HEK293 (cell line): ENCODE measurements around the gene PKIB.
"Not testable (repeated sequence)": the region's sequence is repeated elsewhere in the genome, so short reads cannot be mapped to it uniquely, and the experiment has no call there.

ENCODE experiments used
- CTCF ChIA-PET: fragments of 350-600 bp; formaldehyde crosslinking; extraction: SDS; loops from one replicate; lab custom pipeline; 2021; ENCODE audit warnings: antibody characterized with exemption; lab: Yijun Ruan, JAX
- POLR2A ChIA-PET: fragments of 300-600 bp; formaldehyde crosslinking; extraction: SDS; loops from one replicate; lab custom pipeline; 2020; ENCODE audit warnings: antibody characterized with exemption, inconsistent platforms; lab: Yijun Ruan, JAX
- H3K27ac ChIP-seq: fragments of 200-500 bp; sonication (Bioruptor generic); 2 replicates; pipeline ENCODE4 v1.5.1; 2014; ENCODE audit warnings: low read depth, low read length, control low read depth, inconsistent platforms; ENCODE audit errors: extremely low read depth
- H3K36me3 ChIP-seq, 2 experiments: fragments of 200-500 bp in 1 of 2; sonication (Bioruptor generic) in 1 of 2; 1 replicate in 1 of 2; 2 replicates in 1 of 2; pipeline ENCODE4 v1.5.1; 2014 to 2017; ENCODE audit warnings: inconsistent platforms in 2 of 2, low read length in 2 of 2; ENCODE audit not compliant: control insufficient read depth in 2 of 2, insufficient read depth in 1 of 2
- H3K4me1 ChIP-seq: fragments of 200-500 bp; sonication (Bioruptor generic); 2 replicates; pipeline ENCODE4 v1.5.1; 2014; ENCODE audit warnings: mild to moderate bottlenecking, low read length, inconsistent platforms; ENCODE audit not compliant: control insufficient read depth, insufficient read depth
- H3K4me3 ChIP-seq: 2 replicates; pipeline ENCODE4 v1.5.1; 2011; ENCODE audit warnings: low read depth, mild to moderate bottlenecking, control low read depth, low read length, moderate library complexity
- H3K9me3 ChIP-seq: fragments of 200-500 bp; sonication (Bioruptor generic); 2 replicates; pipeline ENCODE4 v1.5.1; 2014; ENCODE audit warnings: low read depth, low read length, inconsistent platforms; ENCODE audit not compliant: control insufficient read depth, insufficient read depth
- IKZF3 ChIP-seq: fragments of 450-650 bp; IDR thresholded peaks from 2 replicates; pipeline ENCODE4 v1.5.0; 2018; ENCODE audit warnings: missing biosample characterization, mild to moderate bottlenecking, missing genetic modification characterization, moderate library complexity
- KLF8 ChIP-seq: fragments of 450-650 bp; formaldehyde crosslinking; IDR thresholded peaks from 2 replicates; pipeline ENCODE4 v1.5.1; 2016; ENCODE audit warnings: missing biosample characterization, missing genetic modification characterization
- MEIS1 ChIP-seq: sonication (generic); formaldehyde crosslinking; IDR thresholded peaks from 2 replicates; pipeline ENCODE4 v1.8.1; 2022; ENCODE audit warnings: missing genetic modification reagents, mild to moderate bottlenecking, borderline replicate concordance
- MYNN ChIP-seq: fragments of 450-650 bp; formaldehyde crosslinking; IDR thresholded peaks from 2 replicates; pipeline ENCODE4 v1.5.1; 2016; ENCODE audit warnings: missing biosample characterization, missing genetic modification characterization, borderline replicate concordance
- REPIN1 ChIP-seq: fragments of 450-650 bp; formaldehyde crosslinking; IDR thresholded peaks from 2 replicates; pipeline ENCODE4 v1.5.1; 2017; ENCODE audit warnings: missing biosample characterization, missing genetic modification characterization, low read depth
- ZNF16 ChIP-seq: fragments of 450-650 bp; formaldehyde crosslinking; IDR thresholded peaks from 2 replicates; pipeline ENCODE4 v1.5.1; 2016; ENCODE audit warnings: low read depth, missing biosample characterization, missing genetic modification characterization
- ZNF24 ChIP-seq: fragments of 450-650 bp; formaldehyde crosslinking; IDR thresholded peaks from 2 replicates; pipeline ENCODE4 v1.5.1; 2016; ENCODE audit warnings: missing biosample characterization, missing genetic modification characterization
- ZNF248 ChIP-seq: fragments of 450-650 bp; formaldehyde crosslinking; IDR thresholded peaks from 2 replicates; pipeline ENCODE4 v1.5.1; 2017; ENCODE audit warnings: missing biosample characterization, missing genetic modification characterization
- ZNF626 ChIP-seq: fragments of 450-650 bp; sonication (Bioruptor Pico); formaldehyde crosslinking; IDR thresholded peaks from 2 replicates; pipeline ENCODE4 v1.5.1; 2018; ENCODE audit warnings: missing biosample characterization, missing genetic modification characterization, inconsistent platforms
- ZNF76 ChIP-seq: fragments of 450-650 bp; formaldehyde crosslinking; IDR thresholded peaks from 2 replicates; pipeline ENCODE4; 2016; ENCODE audit warnings: low read depth, missing biosample characterization, missing genetic modification characterization, borderline replicate concordance
- TF ChIP-seq, protein P1 (sequence below): IDR thresholded peaks from 2 replicates; pipeline ENCODE4 v1.6.1; 2011; ENCODE audit warnings: mild to moderate bottlenecking, low read depth, low read length, borderline replicate concordance
- TF ChIP-seq, protein P2 (sequence below): fragments of 450-650 bp; formaldehyde crosslinking; IDR thresholded peaks from 2 replicates; pipeline ENCODE4 v1.5.1; 2016; ENCODE audit warnings: missing biosample characterization, missing genetic modification characterization, low read depth
- TF ChIP-seq, protein P3 (sequence below): fragments of 450-650 bp; formaldehyde crosslinking; IDR thresholded peaks from 2 replicates; pipeline ENCODE4 v1.5.1; 2016; ENCODE audit warnings: missing biosample characterization, missing genetic modification characterization
- TF ChIP-seq, protein P4 (sequence below): fragments of 450-650 bp; formaldehyde crosslinking; IDR thresholded peaks from 2 replicates; pipeline ENCODE4 v1.5.1; 2016; ENCODE audit warnings: missing biosample characterization, missing genetic modification characterization
- TF ChIP-seq, protein P5 (sequence below): fragments of 450-650 bp; IDR thresholded peaks from 2 replicates; pipeline ENCODE4 v1.5.1; 2018; ENCODE audit warnings: missing biosample characterization, mild to moderate bottlenecking, missing genetic modification characterization

The PKIB gene

DNA sequence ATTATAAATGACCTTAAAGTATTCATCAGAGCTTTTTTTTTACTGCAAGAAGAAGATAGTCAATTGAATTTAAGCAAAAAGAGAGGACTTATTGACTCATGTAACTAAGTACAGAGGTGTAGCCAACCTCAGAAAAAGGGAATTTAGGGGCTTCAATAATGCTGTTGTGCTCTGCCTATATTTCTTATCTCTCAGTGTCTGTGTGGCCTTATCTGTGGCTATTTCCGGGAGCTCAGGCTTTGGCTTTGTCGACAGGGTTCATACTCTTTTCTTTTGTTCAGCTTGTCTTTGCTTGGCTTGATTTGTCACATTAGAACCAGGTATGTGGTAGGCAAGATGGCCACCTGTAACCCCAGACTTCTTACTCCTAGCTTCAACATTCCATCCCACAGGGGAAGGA, 130.7 kb downstream of the PKIB start:
- Histone ChIP-seq H3K4me3 (no peak overlapping the region), H3K9me3 (no peaks in the 10 kb centered on the region)
- TF ChIP-seq ZNF76 (no peak), MYNN (tag by site-specific recombination) (no peak), IKZF3 (tag by site-specific recombination) (no peak), ZNF24 (tag by site-specific recombination) (no peak)
- TF ChIP-seq, all 188 proteins: peak for 0
- no peak overlapping the region for H3K27ac ChIP-seq
- no peaks in the 10 kb centered on the region for H3K4me1 ChIP-seq
- ChIA-PET CTCF (interaction anchor here (0.6 to 6.4 kb wide), 3 partner anchors 10 to 1208 kb away, joined by 3 to 44 read pairs (median 21); no protein-coding TSS in a partner anchor), POLR2A (no interaction called here)
- H3K36me3 ChIP-seq, result no peaks in the 10 kb centered on the region

DNA sequence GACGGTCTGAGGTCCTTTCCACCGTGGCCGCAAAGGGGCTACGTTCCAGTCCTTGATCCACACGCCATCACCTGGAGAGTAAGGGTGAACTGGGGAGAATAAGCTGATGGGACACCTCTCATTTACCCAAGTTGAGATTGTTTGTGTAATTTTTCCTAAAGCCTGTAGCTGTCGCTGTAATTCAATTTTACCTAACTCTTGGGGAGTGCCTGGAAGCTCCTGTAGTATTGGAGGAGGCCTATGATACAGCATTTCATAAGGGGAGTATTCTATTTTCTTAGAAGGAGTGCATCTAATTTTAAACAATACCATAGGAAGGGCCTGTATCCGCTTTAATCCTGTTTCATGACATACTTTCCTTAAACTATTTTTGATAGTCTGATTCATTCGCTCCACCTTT, 134.0 kb downstream of the PKIB start:
- POLR2A ChIA-PET, H3K9me3 ChIP-seq, H3K36me3 ChIP-seq, H3K4me1 ChIP-seq, H3K27ac ChIP-seq, H3K4me3 ChIP-seq: not testable (repeated sequence)
- CTCF ChIA-PET, result interaction anchor here (0.6 to 3.3 kb wide), 8 partner anchors 13 to 459 kb away, joined by 3 to 31 read pairs (median 4); no protein-coding TSS in a partner anchor

DNA sequence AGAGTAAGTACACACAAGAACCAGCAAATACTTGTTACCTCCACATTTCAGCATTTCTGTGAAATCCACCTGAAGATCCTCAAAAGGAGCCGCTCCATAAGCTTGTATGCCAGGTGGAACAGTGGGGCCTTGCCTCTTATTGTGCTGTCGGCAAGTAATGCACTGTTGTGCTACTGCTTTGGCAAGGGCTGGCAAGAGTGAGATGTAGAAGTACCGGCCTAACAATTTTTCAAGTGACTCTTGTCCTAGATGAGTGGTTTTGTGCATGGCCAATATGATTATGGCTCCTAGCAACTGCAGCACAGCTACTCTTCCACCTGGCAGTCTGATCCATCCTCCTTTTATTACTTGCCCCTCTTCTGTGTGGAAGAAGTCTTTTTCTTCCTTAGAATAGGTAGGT, 134.7 kb downstream of the PKIB start:
- H3K4me1 ChIP-seq, H3K4me3 ChIP-seq, POLR2A ChIA-PET, H3K36me3 ChIP-seq, H3K27ac ChIP-seq, H3K9me3 ChIP-seq: not testable (repeated sequence)
- CTCF ChIA-PET, result interaction anchor here (0.8 to 3.3 kb wide), 4 partner anchors 14 to 94 kb away, joined by 3 to 31 read pairs (median 5); no protein-coding TSS in a partner anchor

DNA sequence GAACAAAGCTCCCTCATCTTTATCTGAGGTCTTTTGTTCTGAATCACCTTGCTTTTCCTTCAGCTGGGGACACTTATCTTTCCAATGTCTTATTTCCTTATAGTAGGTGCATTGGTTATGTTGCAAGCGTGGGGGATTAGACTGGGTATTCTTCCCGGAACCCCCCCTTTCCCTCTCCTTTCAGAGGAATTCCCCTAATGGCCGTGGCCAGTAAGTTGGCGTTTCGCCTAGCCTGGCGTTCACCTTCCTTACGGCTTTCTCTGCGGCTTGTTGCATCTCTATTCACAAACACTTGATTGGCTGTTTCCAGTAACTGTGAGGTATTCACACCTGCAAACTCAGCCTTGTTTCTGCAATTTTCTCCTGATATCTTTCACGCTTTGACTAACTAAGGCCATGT, 136.5 kb downstream of the PKIB start:
- H3K9me3 ChIP-seq, result no peaks in the 10 kb centered on the region
- TF ChIP-seq, protein P1, sequence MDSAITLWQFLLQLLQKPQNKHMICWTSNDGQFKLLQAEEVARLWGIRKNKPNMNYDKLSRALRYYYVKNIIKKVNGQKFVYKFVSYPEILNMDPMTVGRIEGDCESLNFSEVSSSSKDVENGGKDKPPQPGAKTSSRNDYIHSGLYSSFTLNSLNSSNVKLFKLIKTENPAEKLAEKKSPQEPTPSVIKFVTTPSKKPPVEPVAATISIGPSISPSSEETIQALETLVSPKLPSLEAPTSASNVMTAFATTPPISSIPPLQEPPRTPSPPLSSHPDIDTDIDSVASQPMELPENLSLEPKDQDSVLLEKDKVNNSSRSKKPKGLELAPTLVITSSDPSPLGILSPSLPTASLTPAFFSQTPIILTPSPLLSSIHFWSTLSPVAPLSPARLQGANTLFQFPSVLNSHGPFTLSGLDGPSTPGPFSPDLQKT, result no peak
- TF ChIP-seq, protein P2, sequence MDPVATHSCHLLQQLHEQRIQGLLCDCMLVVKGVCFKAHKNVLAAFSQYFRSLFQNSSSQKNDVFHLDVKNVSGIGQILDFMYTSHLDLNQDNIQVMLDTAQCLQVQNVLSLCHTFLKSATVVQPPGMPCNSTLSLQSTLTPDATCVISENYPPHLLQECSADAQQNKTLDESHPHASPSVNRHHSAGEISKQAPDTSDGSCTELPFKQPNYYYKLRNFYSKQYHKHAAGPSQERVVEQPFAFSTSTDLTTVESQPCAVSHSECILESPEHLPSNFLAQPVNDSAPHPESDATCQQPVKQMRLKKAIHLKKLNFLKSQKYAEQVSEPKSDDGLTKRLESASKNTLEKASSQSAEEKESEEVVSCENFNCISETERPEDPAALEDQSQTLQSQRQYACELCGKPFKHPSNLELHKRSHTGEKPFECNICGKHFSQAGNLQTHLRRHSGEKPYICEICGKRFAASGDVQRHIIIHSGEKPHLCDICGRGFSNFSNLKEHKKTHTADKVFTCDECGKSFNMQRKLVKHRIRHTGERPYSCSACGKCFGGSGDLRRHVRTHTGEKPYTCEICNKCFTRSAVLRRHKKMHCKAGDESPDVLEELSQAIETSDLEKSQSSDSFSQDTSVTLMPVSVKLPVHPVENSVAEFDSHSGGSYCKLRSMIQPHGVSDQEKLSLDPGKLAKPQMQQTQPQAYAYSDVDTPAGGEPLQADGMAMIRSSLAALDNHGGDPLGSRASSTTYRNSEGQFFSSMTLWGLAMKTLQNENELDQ (tag by site-specific recombination), result no peak
- TF ChIP-seq, protein P3, sequence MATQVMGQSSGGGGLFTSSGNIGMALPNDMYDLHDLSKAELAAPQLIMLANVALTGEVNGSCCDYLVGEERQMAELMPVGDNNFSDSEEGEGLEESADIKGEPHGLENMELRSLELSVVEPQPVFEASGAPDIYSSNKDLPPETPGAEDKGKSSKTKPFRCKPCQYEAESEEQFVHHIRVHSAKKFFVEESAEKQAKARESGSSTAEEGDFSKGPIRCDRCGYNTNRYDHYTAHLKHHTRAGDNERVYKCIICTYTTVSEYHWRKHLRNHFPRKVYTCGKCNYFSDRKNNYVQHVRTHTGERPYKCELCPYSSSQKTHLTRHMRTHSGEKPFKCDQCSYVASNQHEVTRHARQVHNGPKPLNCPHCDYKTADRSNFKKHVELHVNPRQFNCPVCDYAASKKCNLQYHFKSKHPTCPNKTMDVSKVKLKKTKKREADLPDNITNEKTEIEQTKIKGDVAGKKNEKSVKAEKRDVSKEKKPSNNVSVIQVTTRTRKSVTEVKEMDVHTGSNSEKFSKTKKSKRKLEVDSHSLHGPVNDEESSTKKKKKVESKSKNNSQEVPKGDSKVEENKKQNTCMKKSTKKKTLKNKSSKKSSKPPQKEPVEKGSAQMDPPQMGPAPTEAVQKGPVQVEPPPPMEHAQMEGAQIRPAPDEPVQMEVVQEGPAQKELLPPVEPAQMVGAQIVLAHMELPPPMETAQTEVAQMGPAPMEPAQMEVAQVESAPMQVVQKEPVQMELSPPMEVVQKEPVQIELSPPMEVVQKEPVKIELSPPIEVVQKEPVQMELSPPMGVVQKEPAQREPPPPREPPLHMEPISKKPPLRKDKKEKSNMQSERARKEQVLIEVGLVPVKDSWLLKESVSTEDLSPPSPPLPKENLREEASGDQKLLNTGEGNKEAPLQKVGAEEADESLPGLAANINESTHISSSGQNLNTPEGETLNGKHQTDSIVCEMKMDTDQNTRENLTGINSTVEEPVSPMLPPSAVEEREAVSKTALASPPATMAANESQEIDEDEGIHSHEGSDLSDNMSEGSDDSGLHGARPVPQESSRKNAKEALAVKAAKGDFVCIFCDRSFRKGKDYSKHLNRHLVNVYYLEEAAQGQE (tag by site-specific recombination), result no peak
- TF ChIP-seq MEIS1 (CRISPR knock-in tag) (no peak), ZNF16 (no peak), REPIN1 (tag by site-specific recombination) (no peak), ZNF626 (tag by site-specific recombination) (no peak), ZNF248 (tag by site-specific recombination) (no peak), KLF8 (no peak)
- TF ChIP-seq, protein P4, sequence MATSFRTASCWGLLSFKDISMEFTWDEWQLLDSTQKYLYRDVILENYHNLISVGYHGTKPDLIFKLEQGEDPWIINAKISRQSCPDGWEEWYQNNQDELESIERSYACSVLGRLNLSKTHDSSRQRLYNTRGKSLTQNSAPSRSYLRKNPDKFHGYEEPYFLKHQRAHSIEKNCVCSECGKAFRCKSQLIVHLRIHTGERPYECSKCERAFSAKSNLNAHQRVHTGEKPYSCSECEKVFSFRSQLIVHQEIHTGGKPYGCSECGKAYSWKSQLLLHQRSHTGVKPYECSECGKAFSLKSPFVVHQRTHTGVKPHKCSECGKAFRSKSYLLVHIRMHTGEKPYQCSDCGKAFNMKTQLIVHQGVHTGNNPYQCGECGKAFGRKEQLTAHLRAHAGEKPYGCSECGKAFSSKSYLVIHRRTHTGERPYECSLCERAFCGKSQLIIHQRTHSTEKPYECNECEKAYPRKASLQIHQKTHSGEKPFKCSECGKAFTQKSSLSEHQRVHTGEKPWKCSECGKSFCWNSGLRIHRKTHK (tag by site-specific recombination), result no peak
- TF ChIP-seq, protein P5, sequence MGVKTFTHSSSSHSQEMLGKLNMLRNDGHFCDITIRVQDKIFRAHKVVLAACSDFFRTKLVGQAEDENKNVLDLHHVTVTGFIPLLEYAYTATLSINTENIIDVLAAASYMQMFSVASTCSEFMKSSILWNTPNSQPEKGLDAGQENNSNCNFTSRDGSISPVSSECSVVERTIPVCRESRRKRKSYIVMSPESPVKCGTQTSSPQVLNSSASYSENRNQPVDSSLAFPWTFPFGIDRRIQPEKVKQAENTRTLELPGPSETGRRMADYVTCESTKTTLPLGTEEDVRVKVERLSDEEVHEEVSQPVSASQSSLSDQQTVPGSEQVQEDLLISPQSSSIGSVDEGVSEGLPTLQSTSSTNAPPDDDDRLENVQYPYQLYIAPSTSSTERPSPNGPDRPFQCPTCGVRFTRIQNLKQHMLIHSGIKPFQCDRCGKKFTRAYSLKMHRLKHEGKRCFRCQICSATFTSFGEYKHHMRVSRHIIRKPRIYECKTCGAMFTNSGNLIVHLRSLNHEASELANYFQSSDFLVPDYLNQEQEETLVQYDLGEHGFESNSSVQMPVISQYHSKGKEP, result no peak
- no peak overlapping the region for H3K27ac ChIP-seq
- ChIA-PET CTCF (interaction anchor here (0.6 to 3.3 kb wide), 4 partner anchors 19 to 109 kb away, joined by 3 to 31 read pairs (median 4); no protein-coding TSS in a partner anchor), POLR2A (no interaction called here)
- H3K4me1 ChIP-seq, result no peaks in the 10 kb centered on the region
- no peaks in the 10 kb centered on the region for H3K36me3 ChIP-seq
- no peak overlapping the region for H3K4me3 ChIP-seq
